ENCODE measurements around the gene SERPINB13. TPM values are rescaled to one million over a fixed set of nuclear protein-coding genes. Genes with fewer than 3 reads are reported as not detected.

The SERPINB13 gene
- total RNA-seq, 6 experiments from 2014 or later: not detected

DNA sequence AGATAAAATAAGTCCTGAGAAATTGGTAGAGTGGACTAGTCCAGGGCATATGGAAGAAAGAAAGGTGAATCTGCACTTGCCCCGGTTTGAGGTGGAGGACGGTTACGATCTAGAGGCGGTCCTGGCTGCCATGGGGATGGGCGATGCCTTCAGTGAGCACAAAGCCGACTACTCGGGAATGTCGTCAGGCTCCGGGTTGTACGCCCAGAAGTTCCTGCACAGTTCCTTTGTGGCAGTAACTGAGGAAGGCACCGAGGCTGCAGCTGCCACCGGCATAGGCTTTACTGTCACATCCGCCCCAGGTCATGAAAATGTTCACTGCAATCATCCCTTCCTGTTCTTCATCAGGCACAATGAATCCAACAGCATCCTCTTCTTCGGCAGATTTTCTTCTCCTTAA lies 9.8 kb downstream of the SERPINB13 start:
- Mint-ChIP-seq H3K9me3 (no peaks in the 10 kb centered on the region), H3K4me3 (no peak overlapping the region), H3K27ac (no peak overlapping the region), H3K4me1 (ENCODE audit: low read depth) (peaks cover 15% of the 10 kb centered on the region), H3K27me3 (ENCODE audit: insufficient read depth) (no peaks in the 10 kb centered on the region), H3K36me3 (ENCODE audit: low read depth) (no peaks in the 10 kb centered on the region)
- TF ChIP-seq, protein P1, sequence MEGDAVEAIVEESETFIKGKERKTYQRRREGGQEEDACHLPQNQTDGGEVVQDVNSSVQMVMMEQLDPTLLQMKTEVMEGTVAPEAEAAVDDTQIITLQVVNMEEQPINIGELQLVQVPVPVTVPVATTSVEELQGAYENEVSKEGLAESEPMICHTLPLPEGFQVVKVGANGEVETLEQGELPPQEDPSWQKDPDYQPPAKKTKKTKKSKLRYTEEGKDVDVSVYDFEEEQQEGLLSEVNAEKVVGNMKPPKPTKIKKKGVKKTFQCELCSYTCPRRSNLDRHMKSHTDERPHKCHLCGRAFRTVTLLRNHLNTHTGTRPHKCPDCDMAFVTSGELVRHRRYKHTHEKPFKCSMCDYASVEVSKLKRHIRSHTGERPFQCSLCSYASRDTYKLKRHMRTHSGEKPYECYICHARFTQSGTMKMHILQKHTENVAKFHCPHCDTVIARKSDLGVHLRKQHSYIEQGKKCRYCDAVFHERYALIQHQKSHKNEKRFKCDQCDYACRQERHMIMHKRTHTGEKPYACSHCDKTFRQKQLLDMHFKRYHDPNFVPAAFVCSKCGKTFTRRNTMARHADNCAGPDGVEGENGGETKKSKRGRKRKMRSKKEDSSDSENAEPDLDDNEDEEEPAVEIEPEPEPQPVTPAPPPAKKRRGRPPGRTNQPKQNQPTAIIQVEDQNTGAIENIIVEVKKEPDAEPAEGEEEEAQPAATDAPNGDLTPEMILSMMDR (IDR thresholded peaks at IDR 0.05): no peak
- DNase-seq: no peak

DNA sequence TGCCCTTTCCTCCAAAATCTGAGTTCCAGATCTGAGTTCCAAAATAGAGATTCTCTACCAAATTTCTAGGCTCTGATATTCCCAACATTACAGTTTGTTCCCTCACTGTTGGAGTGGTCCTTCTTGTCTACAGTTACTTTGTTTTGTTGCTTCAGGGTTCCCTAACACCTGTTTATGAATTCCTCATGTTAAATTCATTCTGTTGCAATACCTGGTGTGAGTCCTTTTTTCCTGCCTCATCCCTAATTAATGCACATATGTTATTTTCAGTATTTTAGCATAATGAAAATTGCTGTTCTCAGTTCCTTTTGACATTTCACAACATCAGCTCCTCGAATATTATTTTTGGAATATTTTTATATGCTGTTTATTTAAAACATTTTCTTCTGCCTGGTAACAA lies 16.2 kb downstream of the SERPINB13 start:
- Mint-ChIP-seq H3K4me1 (ENCODE audit: low read depth) (peaks cover 46% of the 10 kb centered on the region), H3K4me3 (no peak overlapping the region), H3K27me3 (ENCODE audit: insufficient read depth) (no peaks in the 10 kb centered on the region), H3K36me3 (ENCODE audit: low read depth) (no peaks in the 10 kb centered on the region), H3K9me3 (no peaks in the 10 kb centered on the region), H3K27ac (peak overlapping the region; percentile 9; the same call in 1 of the 2 replicates)
- TF ChIP-seq, protein P1 (IDR thresholded peaks at IDR 0.05): no peak
- DNase-seq: no peak

DNA sequence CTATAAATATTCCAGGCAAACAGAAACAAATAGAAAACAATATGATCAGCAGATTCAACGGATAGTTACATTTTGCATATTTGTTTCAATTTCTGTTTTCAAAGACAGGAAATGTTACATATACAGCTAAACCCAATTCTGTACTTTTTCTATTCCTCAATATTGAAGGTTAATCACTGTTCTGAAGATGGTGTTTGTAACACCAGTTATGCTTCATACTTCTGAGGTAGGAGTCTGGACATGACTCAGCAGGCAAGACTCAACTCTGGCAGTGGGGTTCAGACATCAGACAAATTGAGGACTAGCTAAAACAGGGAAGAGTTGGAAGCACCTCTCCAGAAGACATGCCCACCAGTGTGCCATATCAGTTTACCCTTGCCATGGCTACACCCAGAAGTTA lies 16.6 kb downstream of the SERPINB13 start:
- peak overlapping the region; percentile 48; the same call in 1 of the 2 replicates for H3K4me3 Mint-ChIP-seq
- peaks cover 46% of the 10 kb centered on the region for H3K4me1 Mint-ChIP-seq (ENCODE audit: low read depth)
- peak; percentile 53 for DNase-seq
- H3K36me3 Mint-ChIP-seq (ENCODE audit: low read depth): no peaks in the 10 kb centered on the region
- no peaks in the 10 kb centered on the region for H3K27me3 Mint-ChIP-seq (ENCODE audit: insufficient read depth)
- TF ChIP-seq, protein P1 (IDR thresholded peaks at IDR 0.05): no peak
- no peaks in the 10 kb centered on the region for H3K9me3 Mint-ChIP-seq
- H3K27ac Mint-ChIP-seq: peak overlapping the region; percentile 71

DNA sequence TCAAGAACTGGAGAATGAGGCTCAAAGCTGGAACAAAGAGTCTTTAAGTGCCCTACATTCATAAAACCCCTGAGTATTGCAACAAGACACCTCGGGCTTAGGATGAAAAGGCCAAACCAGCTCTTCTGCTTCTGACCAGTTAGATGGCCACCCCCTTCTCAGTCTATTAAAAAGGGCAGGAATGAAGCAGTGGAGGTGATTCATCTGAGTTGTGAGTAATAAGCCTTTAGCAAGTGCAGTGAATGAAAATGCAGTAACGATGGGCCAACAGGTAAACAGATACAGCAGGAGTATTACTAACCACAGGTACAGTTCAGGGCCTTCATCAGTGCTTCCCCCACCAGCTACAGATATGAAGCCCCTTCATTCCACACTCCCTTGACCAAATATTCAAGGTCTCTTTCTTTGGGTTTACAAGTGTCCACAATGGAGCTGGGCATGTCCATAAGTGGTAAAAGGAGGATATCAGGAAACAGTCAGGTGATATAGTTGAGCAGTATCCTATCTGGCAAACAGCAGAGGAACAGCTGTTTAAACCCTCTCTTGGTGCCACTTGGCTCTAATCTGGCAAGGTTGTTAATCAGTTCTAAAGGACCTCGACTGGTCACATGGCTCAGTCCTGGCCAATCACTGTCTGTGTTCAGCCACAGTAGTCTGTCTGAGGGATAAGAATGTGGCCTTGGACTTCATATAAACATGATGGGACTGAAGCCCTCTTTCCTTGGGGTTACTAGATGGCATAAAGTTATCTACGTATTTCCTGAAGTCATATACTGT lies 17.8 kb downstream of the SERPINB13 start:
- TF ChIP-seq, protein P1 (IDR thresholded peaks at IDR 0.05): no peak
- Mint-ChIP-seq H3K9me3 (no peaks in the 10 kb centered on the region), H3K27me3 (ENCODE audit: insufficient read depth) (no peaks in the 10 kb centered on the region), H3K4me1 (ENCODE audit: low read depth) (peaks cover 46% of the 10 kb centered on the region), H3K36me3 (ENCODE audit: low read depth) (no peaks in the 10 kb centered on the region), H3K4me3 (no peak overlapping the region), H3K27ac (peak overlapping the region; percentile 60)
- DNase-seq: peak; percentile 79

DNA sequence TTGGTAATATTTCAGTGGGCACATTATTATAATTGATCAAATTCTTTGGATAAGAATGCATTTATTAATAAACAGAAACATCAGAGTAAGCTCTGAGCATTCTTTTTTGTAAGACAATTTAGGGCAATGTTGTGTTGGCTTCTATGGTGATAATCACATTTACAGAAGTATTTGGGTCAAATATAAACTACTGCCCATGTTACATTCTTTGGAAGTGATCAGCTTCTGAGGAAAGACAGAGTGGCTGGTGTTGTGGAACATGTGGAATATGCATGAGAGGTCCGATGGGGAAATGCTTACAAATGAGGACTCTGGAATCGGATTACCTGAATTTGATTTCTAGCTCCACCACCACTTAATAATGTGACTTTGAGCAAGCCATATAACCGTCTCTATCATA lies 19.4 kb downstream of the SERPINB13 start:
- DNase-seq: peak; percentile 52
- Mint-ChIP-seq H3K4me1 (ENCODE audit: low read depth) (peaks cover 46% of the 10 kb centered on the region), H3K27me3 (ENCODE audit: insufficient read depth) (no peaks in the 10 kb centered on the region), H3K9me3 (no peaks in the 10 kb centered on the region), H3K4me3 (no peak overlapping the region), H3K36me3 (ENCODE audit: low read depth) (no peaks in the 10 kb centered on the region), H3K27ac (peak overlapping the region; percentile 55)
- TF ChIP-seq, protein P1 (IDR thresholded peaks at IDR 0.05): no peak
